Stomach (tissue), 4 donors: ENCODE measurements around the gene TRNP1.

Experiments used
- EP300 ChIP-seq: sonication (generic); formaldehyde crosslinking; IDR thresholded peaks from one replicate; pipeline ENCODE4 v1.6.1; 2017; ENCODE audit warnings: antibody characterized with exemption
- POLR2A ChIP-seq, 4 donors: fragments of 450-650 bp; IDR thresholded peaks; one replicate each; pipeline ENCODE4 v1.6.1; 2016; ENCODE audit warnings: antibody characterized with exemption in 4 of 4, control low read depth in 2 of 4, mild to moderate bottlenecking in 1 of 4, moderate library complexity in 1 of 4
- TF ChIP-seq, protein P1 (sequence below), 7 experiments: fragments of 450-650 bp in 4 of 7; fragments of 200-600 bp in 3 of 7; sonication (generic) in 3 of 7; IDR thresholded peaks; one replicate each; pipeline ENCODE4 v1.5.1; 2016 to 2019; ENCODE audit warnings: antibody characterized with exemption in 7 of 7, control low read depth in 2 of 7, mild to moderate bottlenecking in 1 of 7

DNA sequence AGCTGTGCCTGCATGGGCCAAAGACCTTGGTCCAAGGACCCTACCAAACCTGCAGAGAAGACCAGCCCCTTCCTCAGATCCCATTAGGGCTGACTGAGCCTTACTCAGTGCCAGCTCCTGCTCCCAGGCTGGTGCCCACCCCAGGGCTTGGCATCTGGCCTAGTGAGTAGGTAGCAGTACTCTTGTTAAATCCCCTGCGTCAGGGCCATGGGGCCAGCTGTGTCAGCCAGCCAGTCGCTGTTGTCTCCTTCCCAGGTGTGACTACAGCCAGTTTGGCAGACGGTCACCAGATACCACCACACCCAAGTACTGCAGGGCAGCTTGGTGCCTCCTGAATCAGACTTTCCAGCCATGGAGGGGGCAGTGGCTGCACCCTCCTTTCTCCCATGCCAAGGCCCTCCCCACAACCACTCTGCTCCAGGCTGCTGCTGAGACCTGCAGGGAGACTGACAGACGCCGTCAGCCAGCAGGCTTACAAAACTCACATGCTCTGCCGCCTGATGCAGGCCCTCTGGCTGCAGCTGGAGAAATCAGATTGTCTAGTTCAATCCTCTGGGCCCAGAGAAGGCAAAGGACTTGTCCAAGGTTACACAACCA lies 16.2 kb downstream of the TRNP1 start:
- TF ChIP-seq EP300 (no peak), POLR2A (IDR thresholded peaks at IDR 0.05) (no peak)
- TF ChIP-seq, protein P1, sequence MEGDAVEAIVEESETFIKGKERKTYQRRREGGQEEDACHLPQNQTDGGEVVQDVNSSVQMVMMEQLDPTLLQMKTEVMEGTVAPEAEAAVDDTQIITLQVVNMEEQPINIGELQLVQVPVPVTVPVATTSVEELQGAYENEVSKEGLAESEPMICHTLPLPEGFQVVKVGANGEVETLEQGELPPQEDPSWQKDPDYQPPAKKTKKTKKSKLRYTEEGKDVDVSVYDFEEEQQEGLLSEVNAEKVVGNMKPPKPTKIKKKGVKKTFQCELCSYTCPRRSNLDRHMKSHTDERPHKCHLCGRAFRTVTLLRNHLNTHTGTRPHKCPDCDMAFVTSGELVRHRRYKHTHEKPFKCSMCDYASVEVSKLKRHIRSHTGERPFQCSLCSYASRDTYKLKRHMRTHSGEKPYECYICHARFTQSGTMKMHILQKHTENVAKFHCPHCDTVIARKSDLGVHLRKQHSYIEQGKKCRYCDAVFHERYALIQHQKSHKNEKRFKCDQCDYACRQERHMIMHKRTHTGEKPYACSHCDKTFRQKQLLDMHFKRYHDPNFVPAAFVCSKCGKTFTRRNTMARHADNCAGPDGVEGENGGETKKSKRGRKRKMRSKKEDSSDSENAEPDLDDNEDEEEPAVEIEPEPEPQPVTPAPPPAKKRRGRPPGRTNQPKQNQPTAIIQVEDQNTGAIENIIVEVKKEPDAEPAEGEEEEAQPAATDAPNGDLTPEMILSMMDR (IDR thresholded peaks at IDR 0.05) = no peak
